Transverse colon (tissue), 3 donors: ENCODE measurements around the gene WIZ.

ENCODE experiments used
- POLR2A ChIP-seq: fragments of 450-650 bp; IDR thresholded peaks from one replicate; pipeline ENCODE4 v1.6.1; 2016; ENCODE audit warnings: antibody characterized with exemption, mild to moderate bottlenecking, moderate library complexity
- TF ChIP-seq, protein P1 (sequence below), 5 experiments: fragments of 200-600 bp in 3 of 5; fragments of 450-650 bp in 2 of 5; sonication (generic) in 3 of 5; IDR thresholded peaks; 1 replicate in 2 of 5; 2 replicates in 3 of 5; pipeline ENCODE4 v1.5.1; 2016 to 2017; ENCODE audit warnings: antibody characterized with exemption in 5 of 5, inconsistent platforms in 3 of 5, mild to moderate bottlenecking in 2 of 5, moderate library complexity in 1 of 5

DNA sequence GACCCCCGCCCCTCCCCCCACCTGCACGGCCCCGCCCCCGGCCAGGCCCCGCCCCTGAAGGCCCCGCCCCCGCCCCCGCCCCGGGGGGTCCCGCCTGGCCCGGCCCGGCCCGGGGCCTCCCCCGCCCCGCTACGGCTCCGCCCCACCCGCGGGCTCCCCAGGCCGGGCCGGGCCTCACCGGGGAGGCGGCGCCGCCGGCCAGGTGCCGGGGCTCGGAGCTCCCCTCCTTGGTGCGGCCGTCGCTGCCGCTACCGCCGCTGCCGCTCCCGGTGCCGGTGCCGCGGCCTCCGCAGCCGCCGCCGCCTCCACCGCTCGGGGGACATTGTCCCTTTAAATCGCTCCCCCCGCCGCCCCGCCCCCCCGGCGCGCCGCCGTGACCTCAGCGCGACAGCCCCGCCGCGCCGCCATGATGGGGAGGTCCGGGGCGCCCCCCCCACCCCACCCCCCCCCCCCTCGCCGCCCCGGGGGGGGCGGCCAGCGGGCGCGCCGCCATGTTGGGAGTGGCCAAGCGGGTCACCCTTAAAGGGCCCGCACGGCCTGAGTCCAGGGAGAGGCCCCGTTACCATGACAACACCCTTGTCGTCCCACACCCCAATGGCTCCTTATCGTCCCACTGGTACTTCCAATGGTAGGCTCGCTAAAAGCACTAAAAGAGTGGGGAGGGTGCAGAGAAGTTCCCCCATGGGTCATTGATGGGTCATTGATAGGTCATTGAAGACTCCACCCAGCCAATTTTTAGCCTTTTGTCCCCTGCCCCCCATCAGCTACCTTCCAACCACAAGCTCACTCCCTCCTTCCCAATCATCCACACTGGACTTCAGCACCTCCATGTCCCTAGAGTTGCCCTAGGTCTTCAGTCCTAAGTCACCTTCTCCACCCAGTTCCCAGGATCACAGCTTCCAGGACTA is at the start of gene WIZ:
- TF ChIP-seq, protein P1, sequence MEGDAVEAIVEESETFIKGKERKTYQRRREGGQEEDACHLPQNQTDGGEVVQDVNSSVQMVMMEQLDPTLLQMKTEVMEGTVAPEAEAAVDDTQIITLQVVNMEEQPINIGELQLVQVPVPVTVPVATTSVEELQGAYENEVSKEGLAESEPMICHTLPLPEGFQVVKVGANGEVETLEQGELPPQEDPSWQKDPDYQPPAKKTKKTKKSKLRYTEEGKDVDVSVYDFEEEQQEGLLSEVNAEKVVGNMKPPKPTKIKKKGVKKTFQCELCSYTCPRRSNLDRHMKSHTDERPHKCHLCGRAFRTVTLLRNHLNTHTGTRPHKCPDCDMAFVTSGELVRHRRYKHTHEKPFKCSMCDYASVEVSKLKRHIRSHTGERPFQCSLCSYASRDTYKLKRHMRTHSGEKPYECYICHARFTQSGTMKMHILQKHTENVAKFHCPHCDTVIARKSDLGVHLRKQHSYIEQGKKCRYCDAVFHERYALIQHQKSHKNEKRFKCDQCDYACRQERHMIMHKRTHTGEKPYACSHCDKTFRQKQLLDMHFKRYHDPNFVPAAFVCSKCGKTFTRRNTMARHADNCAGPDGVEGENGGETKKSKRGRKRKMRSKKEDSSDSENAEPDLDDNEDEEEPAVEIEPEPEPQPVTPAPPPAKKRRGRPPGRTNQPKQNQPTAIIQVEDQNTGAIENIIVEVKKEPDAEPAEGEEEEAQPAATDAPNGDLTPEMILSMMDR (IDR thresholded peaks at IDR 0.05), result no peak
- TF ChIP-seq POLR2A, result no peak
